OCI-M2 (cell line): ENCODE measurements around the gene ZAR1L.
"Not testable (repeated sequence)": the region's sequence is repeated elsewhere in the genome, so short reads cannot be mapped to it uniquely, and the experiment has no call there.

Source experiments
- DNase-seq: peaks from one replicate; lab custom pipeline; 2025; ENCODE audit not compliant: unreplicated experiment; lab: John Stamatoyannopoulos, UW

Gene ZAR1L

GRCh38 chr13:32315238-32316027 is at the start of gene ZAR1L, which contains the start of gene BRCA2:
Gene ZAR1L, minus strand, starts transcription at chr13:32315363. Its CDS starts 3,438 bp downstream, at chr13:32311925.
Gene BRCA2, plus strand, starts transcription at chr13:32315508. Its CDS starts 953 bp downstream, at chr13:32316461.
- DNase-seq: peak; percentile 22

GRCh38 chr13:32362574-32362973 is 47.4 kb upstream of the ZAR1L start:
- no peak for DNase-seq

- DNase-seq: not testable (repeated sequence)
Measured at GRCh38 chr13:32355935-32356334, 40.8 kb upstream of the ZAR1L start.

- DNase-seq: no peak
Measured at GRCh38 chr13:32354040-32354439, 38.9 kb upstream of the ZAR1L start.

- DNase-seq: not testable (repeated sequence)
Measured at GRCh38 chr13:32350839-32351441, 35.8 kb upstream of the ZAR1L start.

GRCh38 chr13:32347651-32348050 is 32.5 kb upstream of the ZAR1L start:
- DNase-seq: no peak

GRCh38 chr13:32340914-32341313 is 25.8 kb upstream of the ZAR1L start:
- DNase-seq: no peak

GRCh38 chr13:32334671-32335070 is 19.5 kb upstream of the ZAR1L start:
- no peak for DNase-seq

- DNase-seq: no peak
Measured at GRCh38 chr13:32330441-32330840, 15.3 kb upstream of the ZAR1L start.

- no peak for DNase-seq
Measured at GRCh38 chr13:32323912-32324311, 8.7 kb upstream of the ZAR1L start.

GRCh38 chr13:32320528-32320927 is 5.4 kb upstream of the ZAR1L start:
- DNase-seq: no peak

GRCh38 chr13:32317716-32318465 is 2.7 kb upstream of the ZAR1L start:
- no peak for DNase-seq

GRCh38 chr13:32316501-32316900 is 1.3 kb upstream of the ZAR1L start:
- DNase-seq: no peak

- no peak for DNase-seq
Measured at GRCh38 chr13:32316028-32316339, 821 bp upstream of the ZAR1L start.

- DNase-seq: no peak
Measured at GRCh38 chr13:32314271-32315237, 609 bp downstream of the ZAR1L start.

GRCh38 chr13:32311188-32311897 is 3.8 kb downstream of the ZAR1L start:
- no peak for DNase-seq

GRCh38 chr13:32310134-32310706 is 4.9 kb downstream of the ZAR1L start:
- DNase-seq: no peak

GRCh38 chr13:32309312-32310133 is 5.6 kb downstream of the ZAR1L start:
- DNase-seq: no peak

GRCh38 chr13:32305646-32306045 is 9.5 kb downstream of the ZAR1L start:
- no peak for DNase-seq
